ENCODE data around the gene CISD3. TPM values are rescaled to one million over a fixed set of nuclear protein-coding genes. Genes with fewer than 3 reads are reported as not detected.

Gene CISD3
- total RNA-seq, 4 donors from 2014 or later, result 10.0 to 25.8 (median 13.3) TPM

GRCh38 chr17:38743556-38744171, 13.5 kb downstream of the CISD3 start:
- DNase-seq, result no peak
- no peaks in the 10 kb centered on the region for H3K36me3 ChIP-seq
- no peak for TF ChIP-seq POLR2A (IDR thresholded peaks at IDR 0.05)
- TF ChIP-seq, protein P1, sequence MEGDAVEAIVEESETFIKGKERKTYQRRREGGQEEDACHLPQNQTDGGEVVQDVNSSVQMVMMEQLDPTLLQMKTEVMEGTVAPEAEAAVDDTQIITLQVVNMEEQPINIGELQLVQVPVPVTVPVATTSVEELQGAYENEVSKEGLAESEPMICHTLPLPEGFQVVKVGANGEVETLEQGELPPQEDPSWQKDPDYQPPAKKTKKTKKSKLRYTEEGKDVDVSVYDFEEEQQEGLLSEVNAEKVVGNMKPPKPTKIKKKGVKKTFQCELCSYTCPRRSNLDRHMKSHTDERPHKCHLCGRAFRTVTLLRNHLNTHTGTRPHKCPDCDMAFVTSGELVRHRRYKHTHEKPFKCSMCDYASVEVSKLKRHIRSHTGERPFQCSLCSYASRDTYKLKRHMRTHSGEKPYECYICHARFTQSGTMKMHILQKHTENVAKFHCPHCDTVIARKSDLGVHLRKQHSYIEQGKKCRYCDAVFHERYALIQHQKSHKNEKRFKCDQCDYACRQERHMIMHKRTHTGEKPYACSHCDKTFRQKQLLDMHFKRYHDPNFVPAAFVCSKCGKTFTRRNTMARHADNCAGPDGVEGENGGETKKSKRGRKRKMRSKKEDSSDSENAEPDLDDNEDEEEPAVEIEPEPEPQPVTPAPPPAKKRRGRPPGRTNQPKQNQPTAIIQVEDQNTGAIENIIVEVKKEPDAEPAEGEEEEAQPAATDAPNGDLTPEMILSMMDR (IDR thresholded peaks at IDR 0.05 in 4 of 5, conservative IDR thresholded peaks at IDR 0.05 in 1 of 5), result no peak
- H3K27me3 ChIP-seq, result peaks cover 11 to 21% (median 14%) of the 10 kb centered on the region in 3 donors
- in situ Hi-C loops (cut with MboI; ENCODE audit: low sequenced_read_pairs in 4 of 4), result no loop called here
- intact Hi-C loops (cut with DNase I; ENCODE audit: low total_unique reads), result no loop called here
- H3K4me1 ChIP-seq, result peaks cover 23 to 27% of the 10 kb centered on the region in 2 donors
- no peak overlapping the region for H3K4me3 ChIP-seq
- H3K9me3 ChIP-seq, result no peaks in the 10 kb centered on the region
- peak overlapping the region in 1 of 4 donors; percentile 53 for H3K27ac ChIP-seq
- no peak for ATAC-seq

DNA sequence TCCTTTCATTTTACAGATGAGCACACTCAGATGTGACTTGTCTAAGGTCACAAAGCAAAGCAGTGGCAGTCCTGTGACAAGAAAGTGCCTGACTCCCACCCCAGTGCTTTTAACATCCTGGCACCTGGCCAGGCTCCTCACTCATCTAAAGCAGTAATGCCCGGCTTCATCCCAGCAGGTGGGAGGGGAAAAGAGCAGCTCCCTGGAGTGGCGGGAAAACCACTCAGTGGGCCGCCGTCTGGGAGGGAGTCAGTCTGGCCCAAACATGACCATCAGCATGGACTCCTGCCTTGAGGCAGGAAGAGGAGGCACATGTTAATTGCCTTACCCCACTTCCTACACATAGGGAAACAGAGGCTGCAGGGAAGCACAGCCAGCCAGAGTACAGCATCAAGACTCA, 15.4 kb downstream of the CISD3 start:
- intact Hi-C loops (cut with DNase I; ENCODE audit: low total_unique reads) (no loop called here), in situ Hi-C loops (cut with MboI; ENCODE audit: low sequenced_read_pairs in 4 of 4) (no loop called here)
- Histone ChIP-seq H3K27me3 (peaks cover 28 to 31% (median 30%) of the 10 kb centered on the region in 3 donors), H3K27ac (no peak overlapping the region), H3K4me3 (no peak overlapping the region), H3K4me1 (peaks cover 27 to 41% of the 10 kb centered on the region in 2 donors), H3K9me3 (no peaks in the 10 kb centered on the region), H3K36me3 (no peaks in the 10 kb centered on the region)
- DNase-seq, result no peak
- ATAC-seq, result no peak
- TF ChIP-seq, protein P1 (IDR thresholded peaks at IDR 0.05 in 4 of 5, conservative IDR thresholded peaks at IDR 0.05 in 1 of 5), result no peak
- TF ChIP-seq POLR2A (IDR thresholded peaks at IDR 0.05), result no peak

- Histone ChIP-seq H3K36me3 (no peaks in the 10 kb centered on the region), H3K4me1 (peaks cover 28 to 41% of the 10 kb centered on the region in 2 donors), H3K27ac (peak overlapping the region in 3 of 4 donors; percentile 78 to 96 (median 81)), H3K4me3 (peak overlapping the region; percentile 55 to 70 (median 64)), H3K27me3 (peaks cover 31 to 34% (median 32%) of the 10 kb centered on the region in 3 donors), H3K9me3 (no peaks in the 10 kb centered on the region)
- no peak for DNase-seq
- in situ Hi-C loops (cut with MboI; ENCODE audit: low sequenced_read_pairs in 4 of 4), result no loop called here
- intact Hi-C loops (cut with DNase I; ENCODE audit: low total_unique reads), result no loop called here
- TF ChIP-seq POLR2A (IDR thresholded peaks at IDR 0.05), result no peak
- TF ChIP-seq, protein P1 (IDR thresholded peaks at IDR 0.05 in 4 of 5, conservative IDR thresholded peaks at IDR 0.05 in 1 of 5), result no peak
- no peak for ATAC-seq
Measured at GRCh38 chr17:38746004-38746848, 16.1 kb downstream of the CISD3 start.

DNA sequence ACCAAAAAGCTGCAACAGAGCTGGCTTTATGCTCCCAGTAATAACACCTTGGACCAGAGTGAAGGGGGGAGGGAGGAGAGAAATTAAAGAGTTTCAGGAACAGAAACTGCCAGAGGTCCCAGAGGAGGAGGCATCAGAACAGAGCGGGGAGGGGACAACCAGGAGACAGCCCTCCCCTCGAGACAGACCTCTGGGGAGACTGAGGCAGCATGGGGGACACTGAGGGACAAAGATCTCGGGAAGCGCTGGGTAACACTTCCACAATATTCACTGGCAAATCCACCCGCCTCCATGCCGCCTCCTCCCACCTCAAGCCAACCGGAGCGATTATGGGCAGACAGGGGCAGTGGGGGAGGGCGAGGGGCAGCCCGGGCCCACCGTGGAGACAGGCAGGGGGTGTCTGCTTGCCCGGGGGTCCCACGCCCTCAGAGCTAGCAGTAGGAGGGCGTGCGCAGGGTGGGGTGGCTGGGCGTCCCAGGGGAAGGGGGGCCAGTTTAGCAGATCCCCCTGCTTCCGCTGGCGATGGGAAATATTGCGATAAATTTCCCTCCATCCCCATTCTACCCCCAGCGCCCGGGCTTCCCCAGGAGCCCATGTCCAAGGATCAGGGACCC, 16.8 kb downstream of the CISD3 start:
- TF ChIP-seq, protein P1 (IDR thresholded peaks at IDR 0.05 in 4 of 5, conservative IDR thresholded peaks at IDR 0.05 in 1 of 5), result no peak
- no peak for TF ChIP-seq POLR2A (IDR thresholded peaks at IDR 0.05)

More for the DNA sequence above, 16.8 kb downstream of the CISD3 start:
- DNase-seq, result no peak
- Histone ChIP-seq H3K27ac (peak overlapping the region; percentile 78 to 96 (median 80)), H3K36me3 (no peaks in the 10 kb centered on the region), H3K9me3 (no peaks in the 10 kb centered on the region), H3K4me1 (peaks cover 28 to 35% of the 10 kb centered on the region in 2 donors), H3K27me3 (peaks cover 32 to 36% (median 34%) of the 10 kb centered on the region in 3 donors), H3K4me3 (peak overlapping the region; percentile 55 to 70 (median 64))
- intact Hi-C loops (cut with DNase I; ENCODE audit: low total_unique reads) (no loop called here), in situ Hi-C loops (cut with MboI; ENCODE audit: low sequenced_read_pairs in 4 of 4) (no loop called here)
- ATAC-seq, result no peak

All from gastrocnemius medialis (tissue), 4 donors.